IMR-90 (cell line): ENCODE data around the gene GFRA4. TPM values are rescaled to one million over a fixed set of nuclear protein-coding genes. Genes with fewer than 3 reads are reported as not detected.

Experiments used
- ATAC-seq: fragments of 200-7000 bp; cut with Tn5 transposase; 2 replicates; pipeline ENCODE4 v1.9.1; 2020; ENCODE audit warnings: low read depth, mild to moderate bottlenecking, moderate library complexity
- BruUV-seq: library from RNA; stranded (reverse); fragments of 400-500 nt; replicated peaks from 2 replicates; lab custom pipeline; 2021; lab: Mats Ljungman, UMichigan
- CTCF ChIA-PET: fragments of 300-600 bp; formaldehyde crosslinking; extraction: SDS; loops from one replicate; lab custom pipeline; 2021; ENCODE audit warnings: antibody characterized with exemption; lab: Yijun Ruan, JAX
- POLR2A ChIA-PET: fragments of 300-600 bp; sonication (Branson Sonifier 250); formaldehyde crosslinking; loops from one replicate; lab custom pipeline; 2022; ENCODE audit warnings: antibody characterized with exemption; ENCODE audit not compliant: unreplicated experiment; lab: Charles Lee
- DNase-seq: peaks from one replicate; pipeline ENCODE4 v3.0.0; 2013
- H2AFZ ChIP-seq: replicated peaks from 2 replicates; pipeline ENCODE3; 2013; ENCODE audit warnings: low read length, mild to moderate bottlenecking; ENCODE audit not compliant: poor library complexity
- H2AK5ac ChIP-seq: 2 replicates; pipeline ENCODE4 v1.6.1; 2013; ENCODE audit warnings: low read depth, low read length, inconsistent platforms
- H2AK9ac ChIP-seq: replicated peaks from 2 replicates; pipeline ENCODE3; 2013; ENCODE audit warnings: mild to moderate bottlenecking, low read depth, low read length, moderate library complexity; ENCODE audit not compliant: poor library complexity
- H2BK120ac ChIP-seq: 2 replicates; pipeline ENCODE4 v1.6.1; 2013; ENCODE audit warnings: low read depth, low read length, inconsistent platforms
- H2BK15ac ChIP-seq: 3 replicates; pipeline ENCODE4 v1.6.1; 2013; ENCODE audit warnings: low read depth, low read length, inconsistent platforms
- H2BK20ac ChIP-seq: 2 replicates; pipeline ENCODE4 v1.6.1; 2013; ENCODE audit warnings: low read depth, mild to moderate bottlenecking, inconsistent platforms, low read length, moderate library complexity
- H2BK5ac ChIP-seq: 2 replicates; pipeline ENCODE4 v1.6.1; 2013; ENCODE audit warnings: mild to moderate bottlenecking, low read depth, low read length, inconsistent platforms; ENCODE audit not compliant: poor library complexity, severe bottlenecking
- H3K14ac ChIP-seq: replicated peaks from 2 replicates; pipeline ENCODE4 v1.6.1; 2013; ENCODE audit warnings: low read depth, low read length, inconsistent platforms
- H3K18ac ChIP-seq: 2 replicates; pipeline ENCODE4 v1.6.1; 2013; ENCODE audit warnings: low read depth, low read length, control low read depth
- H3K23ac ChIP-seq: 2 replicates; pipeline ENCODE4 v1.6.1; 2013; ENCODE audit warnings: low read depth, low read length, inconsistent platforms
- H3K27ac ChIP-seq: 2 replicates; pipeline ENCODE4 v1.5.1; 2013; ENCODE audit warnings: mild to moderate bottlenecking, control low read depth, low read length; ENCODE audit not compliant: insufficient read depth
- H3K27me3 ChIP-seq: 2 replicates; pipeline ENCODE4 v1.6.1; 2013; ENCODE audit warnings: low read length; ENCODE audit not compliant: control insufficient read depth, insufficient read depth
- H3K36me3 ChIP-seq: 2 replicates; pipeline ENCODE4 v1.6.1; 2013; ENCODE audit warnings: low read length, mixed read lengths; ENCODE audit not compliant: control insufficient read depth, insufficient read depth
- H3K4ac ChIP-seq: 2 replicates; pipeline ENCODE4 v1.6.1; 2013; ENCODE audit warnings: low read depth, low read length, inconsistent platforms
- H3K4me1 ChIP-seq: 2 replicates; pipeline ENCODE4 v1.6.1; 2013; ENCODE audit warnings: low read length, mixed read lengths; ENCODE audit not compliant: control insufficient read depth, insufficient read depth
- H3K4me2 ChIP-seq: 2 replicates; pipeline ENCODE4 v1.6.1; 2013; ENCODE audit warnings: low read depth, mild to moderate bottlenecking, control low read depth, low read length, moderate library complexity
- H3K4me3 ChIP-seq: 2 replicates; pipeline ENCODE4 v1.5.1; 2013; ENCODE audit warnings: low read depth, mild to moderate bottlenecking, control low read depth, low read length, moderate library complexity; ENCODE audit not compliant: insufficient read depth
- H3K56ac ChIP-seq: 2 replicates; pipeline ENCODE4 v1.6.1; 2013; ENCODE audit warnings: low read length, inconsistent platforms; ENCODE audit not compliant: insufficient read depth; ENCODE audit errors: extremely low read depth
- H3K79me1 ChIP-seq, 2 experiments: 2 replicates each; pipeline ENCODE4 v1.6.1; 2013; ENCODE audit warnings: low read length in 2 of 2, inconsistent platforms in 1 of 2, low read depth in 1 of 2
- H3K9ac ChIP-seq: 2 replicates; pipeline ENCODE4 v1.6.1; 2013; ENCODE audit warnings: low read depth, low read length, control low read depth
- H3K9me1 ChIP-seq: 2 replicates; pipeline ENCODE4 v1.6.1; 2013; ENCODE audit warnings: low read length, inconsistent platforms; ENCODE audit not compliant: insufficient read depth
- H3K9me3 ChIP-seq: 2 replicates; pipeline ENCODE4 v1.6.1; 2013; ENCODE audit warnings: low read length; ENCODE audit not compliant: control insufficient read depth, insufficient read depth
- H4K20me1 ChIP-seq: 2 replicates; pipeline ENCODE4 v1.6.1; 2013; ENCODE audit warnings: low read length, inconsistent platforms; ENCODE audit not compliant: insufficient read depth
- H4K5ac ChIP-seq: 2 replicates; pipeline ENCODE4 v1.6.1; 2013; ENCODE audit warnings: mild to moderate bottlenecking, low read depth, low read length, control low read depth
- H4K8ac ChIP-seq, 2 experiments: 2 replicates each; pipeline ENCODE4 v1.6.1; 2013; ENCODE audit warnings: low read depth in 2 of 2, low read length in 2 of 2, control low read depth in 1 of 2, inconsistent platforms in 1 of 2
- H4K91ac ChIP-seq: 2 replicates; pipeline ENCODE4 v1.6.1; 2013; ENCODE audit warnings: low read depth, low read length, inconsistent platforms; ENCODE audit not compliant: insufficient read depth
- BHLHE40 ChIP-seq: fragments of 150-350 bp; IDR thresholded peaks from 2 replicates; pipeline ENCODE4 v1.6.1; 2016; ENCODE audit warnings: mild to moderate bottlenecking, low read depth, low read length
- CHD1 ChIP-seq: IDR thresholded peaks from 2 replicates; pipeline ENCODE4 v1.6.1; 2012; ENCODE audit warnings: low read depth, low read length, improper control_type of control experiment
- CTCF ChIP-seq: conservative IDR thresholded peaks from 2 replicates; pipeline ENCODE4 v1.5.1; 2012; ENCODE audit warnings: mild to moderate bottlenecking, low read depth, low read length, improper control_type of control experiment
- ELK1 ChIP-seq: fragments of 150-350 bp; IDR thresholded peaks from 2 replicates; pipeline ENCODE4 v1.6.1; 2016; ENCODE audit warnings: low read depth, mild to moderate bottlenecking, low read length, moderate library complexity, borderline replicate concordance
- FOS ChIP-seq: fragments of 150-350 bp; IDR thresholded peaks from 2 replicates; pipeline ENCODE4 v1.6.1; 2016; ENCODE audit warnings: low read depth, low read length
- MAFK ChIP-seq: IDR thresholded peaks from 2 replicates; pipeline ENCODE4 v1.6.1; 2012; ENCODE audit warnings: low read depth, low read length, improper control_type of control experiment
- MAZ ChIP-seq: IDR thresholded peaks from 2 replicates; pipeline ENCODE4 v1.6.1; 2012; ENCODE audit warnings: low read depth, mild to moderate bottlenecking, low read length, improper control_type of control experiment, moderate library complexity, borderline replicate concordance
- MXI1 ChIP-seq: IDR thresholded peaks from 2 replicates; pipeline ENCODE4 v1.6.1; 2012; ENCODE audit warnings: low read depth, mild to moderate bottlenecking, low read length, moderate library complexity, borderline replicate concordance
- RCOR1 ChIP-seq: IDR thresholded peaks from 2 replicates; pipeline ENCODE4 v1.6.1; 2012; ENCODE audit warnings: mild to moderate bottlenecking, low read length, improper control_type of control experiment; ENCODE audit not compliant: insufficient replicate concordance
- RFX5 ChIP-seq: IDR thresholded peaks from 2 replicates; pipeline ENCODE4 v1.8.0; 2012; ENCODE audit warnings: low read depth, mild to moderate bottlenecking, low read length, moderate library complexity
- USF2 ChIP-seq: fragments of 150-350 bp; IDR thresholded peaks from 2 replicates; pipeline ENCODE4 v1.6.1; 2017; ENCODE audit warnings: mild to moderate bottlenecking, antibody characterized with exemption, low read length, low read depth
- WGBS, 2 experiments: methylation state at CpG; one replicate each; pipeline versions ENCODE4 v1.1.5 to v1.1.7; 2013; ENCODE audit warnings: missing lambda C conversion rate in 2 of 2; ENCODE audit not compliant: insufficient read length in 1 of 2; ENCODE audit errors: extremely low coverage in 2 of 2; 5-methylcytosine and 5-hydroxymethylcytosine counted together
- dilution Hi-C: fragments of 300-500 bp; cut with HindIII; formaldehyde crosslinking; loops from one replicate; pipeline ENCODE4 v1.14.3; 2018; ENCODE audit warnings: low sequenced_read_pairs; ENCODE audit not compliant: unreplicated experiment
- in situ Hi-C: fragments of 300-500 bp; cut with MboI; formaldehyde crosslinking; loops from 3 replicates; pipeline ENCODE4 v1.14.3; 2019; ENCODE audit warnings: low sequenced_read_pairs, inconsistent platforms, mixed read lengths
- intact Hi-C: fragments of 100-400 bp; cut with micrococcal nuclease; formaldehyde crosslinking; loops from 2 replicates; pipeline ENCODE4 v1.10.0; 2022
- polyA plus RNA-seq, 3 experiments: library from polyadenylated mRNA; depleted of rRNA; stranded (reverse); fragments of >200 nt; gene quantifications; 2 replicates each; pipeline ENCODE4 v1.2.3, GENCODE V29; 2012; ENCODE audit warnings: low replicate concordance in 1 of 3
- total RNA-seq: library from RNA; depleted of rRNA; stranded (reverse); fragments of >200 nt; gene quantifications from 2 replicates; pipeline ENCODE4 v1.2.3, GENCODE V29; 2012

Gene GFRA4
- total and polyA plus RNA-seq, 2 of the 4 experiments (the other 2 are of a cell fraction) = not detected

GRCh38 chr20:3710011-3710466 lies 46.8 kb upstream of the GFRA4 start:
- Histone ChIP-seq H3K4me1 (no peaks in the 10 kb centered on the region), H3K9me3 (no peaks in the 10 kb centered on the region), H2BK15ac (no peak overlapping the region), H3K56ac (no peak overlapping the region), H3K18ac (no peak overlapping the region), H3K27me3 (peaks cover 19% of the 10 kb centered on the region), H4K5ac (no peak overlapping the region), H2AFZ (no peak overlapping the region), H3K4me3 (no peak overlapping the region), H3K9ac (no peak overlapping the region), H2BK20ac (no peak overlapping the region), H2BK120ac (no peak overlapping the region), H3K4ac (no peak overlapping the region), H4K8ac (no peak overlapping the region), H4K91ac (no peak overlapping the region), H2AK9ac (no peak overlapping the region), H2AK5ac (no peak overlapping the region), H3K79me1 (no peaks in the 10 kb centered on the region), H3K4me2 (no peak overlapping the region), H3K27ac (no peak overlapping the region), H3K9me1 (no peaks in the 10 kb centered on the region), H3K36me3 (no peaks in the 10 kb centered on the region), H4K20me1 (no peaks in the 10 kb centered on the region), H3K14ac (no peak overlapping the region), H3K23ac (no peak overlapping the region), H2BK5ac (no peak overlapping the region)
- no peak for DNase-seq
- in situ Hi-C loops (no loop called here), intact Hi-C loops (no loop called here), dilution Hi-C loops (no loop called here)
- POLR2A ChIA-PET = no interaction called here
- ATAC-seq = no peak
- TF ChIP-seq CTCF (no peak), RCOR1 (no peak), CHD1 (no peak), BHLHE40 (no peak), RFX5 (no peak), USF2 (no peak), ELK1 (no peak), MAZ (no peak), FOS (no peak), MXI1 (no peak), MAFK (no peak)
- no TSS peak for BruUV-seq
- CTCF ChIA-PET = interaction anchor here (0.7 to 2.4 kb wide), 7 partner anchors 9 to 146 kb away, joined by 3 to 19 read pairs (median 4); no protein-coding TSS in a partner anchor
- whole genome bisulfite sequencing, 2 experiments = no CpG with 5 or more reads among the region's 6 CpGs
